ENCODE data around the gene MAP7D2.

GRCh38 chrX:20015422-20015821 lies 101.3 kb downstream of the MAP7D2 start:
- TF ChIP-seq CTCF (conservative IDR thresholded peaks at IDR 0.05 in 1 of 2, IDR thresholded peaks at IDR 0.05 in 1 of 2; ENCODE audit: extremely low read depth in 1 of 2, insufficient read depth in 1 of 2, low read depth in 1 of 2, low read length in 2 of 2) (no peak), EZH2 (IDR thresholded peaks at IDR 0.05; ENCODE audit: borderline replicate concordance, low read length) (no peak)

Measured in mammary epithelial cell (primary cell).